B cell (primary cell): Measurements from ENCODE around the gene SLC4A1. TPM values are rescaled to one million over a fixed set of nuclear protein-coding genes. Genes with fewer than 3 reads are reported as not detected.

Experiments used
- ATAC-seq: fragments of 200-7000 bp; cut with Tn5 transposase; one replicate; pipeline ENCODE4 v1.10.0; 2021; ENCODE audit warnings: low read depth, mild to moderate bottlenecking, moderate number of reproducible peaks, moderate library complexity
- CTCF ChIA-PET: fragments of 350-600 bp; sonication (Branson Sonifier 250); formaldehyde crosslinking; loops from one replicate; lab custom pipeline; 2021; ENCODE audit warnings: antibody characterized with exemption, inconsistent platforms; lab: Charles Lee
- POLR2A ChIA-PET: fragments of 350-600 bp; sonication (Branson Sonifier 250); formaldehyde crosslinking; loops from one replicate; lab custom pipeline; 2021; ENCODE audit warnings: antibody characterized with exemption; lab: Charles Lee
- DNase-seq: peaks from one replicate; pipeline ENCODE4 v3.0.0; 2013
- H2AFZ ChIP-seq: 2 replicates; pipeline ENCODE4 v1.6.1; 2012; ENCODE audit warnings: mild to moderate bottlenecking, low read depth, low read length; ENCODE audit not compliant: insufficient read depth, poor library complexity, severe bottlenecking
- H3K27ac ChIP-seq, 2 donors: 1 replicate in 1 of 2; 2 replicates in 1 of 2; pipeline ENCODE4 v1.5.1; 2012 to 2013; ENCODE audit warnings: low read length in 2 of 2, mild to moderate bottlenecking in 2 of 2, moderate library complexity in 1 of 2
- H3K27me3 ChIP-seq, 4 experiments: fragments of 200-600 bp in 1 of 4; sonication (generic) in 1 of 4; replicated peaks in 1 of 4; 1 replicate in 2 of 4; 2 replicates in 2 of 4; pipeline versions ENCODE4 v1.6.1 to v1.7.0; 2013 to 2016; ENCODE audit warnings: low read length in 3 of 4, mild to moderate bottlenecking in 2 of 4, mixed read lengths in 1 of 4, moderate library complexity in 1 of 4; ENCODE audit not compliant: insufficient read depth in 4 of 4, control insufficient read depth in 3 of 4; ENCODE audit errors: control extremely low read depth in 1 of 4
- H3K36me3 ChIP-seq, 2 experiments: replicated peaks in 1 of 2; 1 replicate in 1 of 2; 2 replicates in 1 of 2; pipeline versions ENCODE4 v1.6.1 to v1.7.1; 2013; ENCODE audit warnings: low read length in 1 of 2; ENCODE audit not compliant: insufficient read depth in 2 of 2, control insufficient read depth in 1 of 2; ENCODE audit errors: control extremely low read depth in 1 of 2, extremely low read depth in 1 of 2
- H3K4me1 ChIP-seq, 2 donors: fragments of 200-600 bp in 1 of 2; sonication (generic) in 1 of 2; 1 replicate in 1 of 2; 2 replicates in 1 of 2; pipeline versions ENCODE4 v1.5.1 to v1.6.1; 2013 to 2017; ENCODE audit warnings: low read length in 2 of 2; ENCODE audit not compliant: control insufficient read depth in 2 of 2, insufficient read depth in 2 of 2
- H3K4me2 ChIP-seq: replicated peaks from 2 replicates; pipeline ENCODE3; 2012; ENCODE audit warnings: mild to moderate bottlenecking, low read depth, low read length; ENCODE audit not compliant: poor library complexity, severe bottlenecking
- H3K4me3 ChIP-seq, 5 experiments: fragments of 200-600 bp in 1 of 5; sonication (generic) in 1 of 5; 1 replicate in 3 of 5; 2 replicates in 2 of 5; pipeline versions ENCODE4 v1.5.1 to v1.7.0; 2011 to 2016; ENCODE audit warnings: low read length in 4 of 5, mild to moderate bottlenecking in 4 of 5, low read depth in 2 of 5, control low read depth in 1 of 5, moderate library complexity in 1 of 5; ENCODE audit not compliant: insufficient read depth in 1 of 5; ENCODE audit errors: control extremely low read depth in 1 of 5, extremely low read depth in 1 of 5
- H3K79me2 ChIP-seq: fragments of 200-600 bp; sonication (generic); one replicate; pipeline ENCODE4 v1.6.0; 2016; ENCODE audit warnings: low read length; ENCODE audit not compliant: control insufficient read depth, insufficient read depth
- H3K9ac ChIP-seq: fragments of 200-600 bp; sonication (generic); 2 replicates; pipeline ENCODE4 v1.6.1; 2017; ENCODE audit warnings: mild to moderate bottlenecking, low read length, moderate library complexity
- H3K9me3 ChIP-seq, 3 donors: one replicate each; pipeline versions ENCODE4 v1.6.1 to v1.7.1; 2013; ENCODE audit warnings: low read length in 2 of 3; ENCODE audit not compliant: control insufficient read depth in 2 of 3, insufficient read depth in 1 of 3; ENCODE audit errors: control extremely low read depth in 1 of 3
- H4K20me1 ChIP-seq: 2 replicates; pipeline ENCODE4 v1.6.0; 2012; ENCODE audit warnings: mild to moderate bottlenecking, low read length; ENCODE audit not compliant: insufficient read depth, control insufficient read depth, poor library complexity, severe bottlenecking
- H3K27ac Mint-ChIP-seq: one replicate; pipeline ENCODE4 v1.8.0; 2021; ENCODE audit warnings: mixed read lengths
- H3K27me3 Mint-ChIP-seq: one replicate; pipeline ENCODE4 v1.8.0; 2021; ENCODE audit warnings: mixed read lengths
- H3K4me1 Mint-ChIP-seq: one replicate; pipeline ENCODE4 v1.8.0; 2021; ENCODE audit warnings: mixed read lengths
- H3K4me3 Mint-ChIP-seq: one replicate; pipeline ENCODE4 v1.8.0; 2021; ENCODE audit warnings: mixed read lengths
- H3K9me3 Mint-ChIP-seq: one replicate; pipeline ENCODE4 v1.8.0; 2022; ENCODE audit warnings: mixed read lengths; ENCODE audit not compliant: insufficient read depth
- EZH2 ChIP-seq: IDR thresholded peaks from 2 replicates; pipeline ENCODE4 v1.6.1; 2012; ENCODE audit warnings: borderline replicate concordance, low read depth, mild to moderate bottlenecking, moderate library complexity, low read length; ENCODE audit not compliant: insufficient read depth, poor library complexity, severe bottlenecking
- WGBS: methylation state at CpG from one replicate; pipeline ENCODE4 v1.1.5; 2013; ENCODE audit warnings: missing lambda C conversion rate; ENCODE audit not compliant: insufficient coverage; 5-methylcytosine and 5-hydroxymethylcytosine counted together
- intact Hi-C: fragments of 100-400 bp; cut with micrococcal nuclease; formaldehyde crosslinking; loops from one replicate; pipeline ENCODE4 v1.10.0; 2022
- polyA plus RNA-seq: library from polyadenylated mRNA; depleted of rRNA; stranded (reverse); fragments of >200 nt; gene quantifications from 2 replicates; pipeline ENCODE4 v1.2.3, GENCODE V29; 2012
- total RNA-seq, 2 donors: library from RNA; stranded (reverse); fragments of 120-200 nt in 1 of 2; gene quantifications; 1 replicate in 1 of 2; 2 replicates in 1 of 2; pipeline versions ENCODE4 v1.2.3 to v1.2.4, GENCODE V29; 2013 to 2022
- TF ChIP-seq, protein P1 (sequence below): fragments of 200-600 bp; IDR thresholded peaks from one replicate; pipeline ENCODE4 v1.8.0; 2022; ENCODE audit warnings: antibody characterized with exemption, mild to moderate bottlenecking

The SLC4A1 gene
- total and polyA plus RNA-seq, 2 donors (not counting 1 experiment from before 2014, with no cell fraction given) = 0.22 TPM; not detected in 1

DNA sequence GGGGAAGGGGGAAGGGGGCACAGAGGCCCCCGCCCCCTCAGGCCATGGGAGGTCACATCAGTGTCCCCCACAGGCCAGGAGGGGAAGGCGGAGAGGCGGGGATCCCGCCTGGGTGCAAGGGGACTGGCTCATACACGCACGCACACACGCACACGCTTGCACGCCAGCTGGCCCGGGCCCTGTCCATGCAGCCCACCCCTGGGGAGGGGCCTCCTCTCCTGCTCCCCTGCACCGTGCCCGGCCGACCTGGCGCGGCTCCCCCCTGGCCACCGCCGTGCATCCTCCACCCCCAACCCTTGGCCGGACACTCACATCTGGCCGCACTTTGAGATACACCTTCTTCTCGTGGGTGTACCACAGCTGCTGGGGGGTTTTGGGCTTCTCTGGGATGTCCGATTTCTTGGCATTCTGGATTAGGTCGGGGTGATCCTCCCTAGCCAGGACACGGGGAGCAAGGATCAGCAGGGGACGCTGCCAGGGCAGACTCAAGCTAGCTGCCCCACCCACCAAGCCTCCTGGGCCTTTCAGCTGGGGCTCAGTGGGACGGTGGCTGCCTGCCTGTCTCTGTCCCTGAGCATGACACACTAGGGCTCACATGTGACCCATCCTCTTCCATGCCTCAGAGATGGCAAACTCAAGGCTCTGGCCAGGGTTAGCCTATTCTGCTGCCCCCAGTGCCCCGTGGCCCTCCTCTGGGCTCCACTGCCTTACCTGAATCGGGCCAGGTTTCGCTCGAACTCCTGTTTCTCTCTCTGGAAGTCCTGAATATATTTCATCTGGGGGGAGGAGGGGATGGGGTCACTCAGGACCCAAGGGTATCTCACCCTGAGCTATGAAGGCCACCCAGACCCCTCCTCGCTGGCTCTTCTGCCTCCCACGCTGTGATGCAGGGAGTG, 55.2 kb downstream of the SLC4A1 start:
- intact Hi-C loops = no loop called here
- Histone ChIP-seq H3K4me2 (no peak overlapping the region), H3K36me3 (peaks cover 2 to 68% of the 10 kb centered on the region in 2 experiments), H3K4me3 (no peak overlapping the region), H3K79me2 (peaks cover 84% of the 10 kb centered on the region), H2AFZ (no peak overlapping the region), H3K9me3 (no peaks in the 10 kb centered on the region), H4K20me1 (peaks cover 34% of the 10 kb centered on the region), H3K9ac (no peak overlapping the region), H3K4me1 (peaks cover 51 to 71% of the 10 kb centered on the region in 2 donors), H3K27ac (peak overlapping the region in 1 of 2 donors; percentile 89), H3K27me3 (no peaks in the 10 kb centered on the region)
- TF ChIP-seq, protein P1, sequence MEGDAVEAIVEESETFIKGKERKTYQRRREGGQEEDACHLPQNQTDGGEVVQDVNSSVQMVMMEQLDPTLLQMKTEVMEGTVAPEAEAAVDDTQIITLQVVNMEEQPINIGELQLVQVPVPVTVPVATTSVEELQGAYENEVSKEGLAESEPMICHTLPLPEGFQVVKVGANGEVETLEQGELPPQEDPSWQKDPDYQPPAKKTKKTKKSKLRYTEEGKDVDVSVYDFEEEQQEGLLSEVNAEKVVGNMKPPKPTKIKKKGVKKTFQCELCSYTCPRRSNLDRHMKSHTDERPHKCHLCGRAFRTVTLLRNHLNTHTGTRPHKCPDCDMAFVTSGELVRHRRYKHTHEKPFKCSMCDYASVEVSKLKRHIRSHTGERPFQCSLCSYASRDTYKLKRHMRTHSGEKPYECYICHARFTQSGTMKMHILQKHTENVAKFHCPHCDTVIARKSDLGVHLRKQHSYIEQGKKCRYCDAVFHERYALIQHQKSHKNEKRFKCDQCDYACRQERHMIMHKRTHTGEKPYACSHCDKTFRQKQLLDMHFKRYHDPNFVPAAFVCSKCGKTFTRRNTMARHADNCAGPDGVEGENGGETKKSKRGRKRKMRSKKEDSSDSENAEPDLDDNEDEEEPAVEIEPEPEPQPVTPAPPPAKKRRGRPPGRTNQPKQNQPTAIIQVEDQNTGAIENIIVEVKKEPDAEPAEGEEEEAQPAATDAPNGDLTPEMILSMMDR = no peak
- TF ChIP-seq EZH2 = no peak
- Mint-ChIP-seq H3K27me3 (no peaks in the 10 kb centered on the region), H3K27ac (peak overlapping the region; percentile 98), H3K4me1 (peaks cover 64% of the 10 kb centered on the region), H3K4me3 (no peak overlapping the region), H3K9me3 (no peaks in the 10 kb centered on the region)
- ATAC-seq (no peak), DNase-seq (no peak)
- CTCF ChIA-PET = interaction anchor here (3.3 to 6.2 kb wide), 4 partner anchors 8 to 140 kb away, joined by 38 to 98 read pairs (median 64); partner anchors contain the start of genes GRN and UBTF
- 93% methylated on average over 19 of the region's 31 CpGs for WGBS
- POLR2A ChIA-PET = interaction anchor here (0.6 to 3.4 kb wide), 2 partner anchors 8 to 141 kb away, joined by 3 to 35 read pairs; partner anchors contain the start of gene UBTF
